Astrocyte of the spinal cord (primary cell): Measurements from ENCODE around the gene SIGLEC6.

ENCODE experiments used
- DNase-seq: peaks from one replicate; pipeline ENCODE4 v3.0.0; 2011; ENCODE audit warnings: low read depth, low spot score
- H3K4me3 ChIP-seq: 2 replicates; pipeline ENCODE4 v1.5.1; 2011; ENCODE audit warnings: low read depth, mild to moderate bottlenecking, low read length, moderate library complexity
- in situ Hi-C: cut with HindIII; loops from 2 replicates; pipeline ENCODE4 v1.10.0; 2017; ENCODE audit warnings: low sequenced_read_pairs
- TF ChIP-seq, protein P1 (sequence below): IDR thresholded peaks from 2 replicates; pipeline ENCODE4 v1.5.1; 2012; ENCODE audit warnings: low read depth, mild to moderate bottlenecking, low read length, inconsistent platforms

The SIGLEC6 gene

DNA sequence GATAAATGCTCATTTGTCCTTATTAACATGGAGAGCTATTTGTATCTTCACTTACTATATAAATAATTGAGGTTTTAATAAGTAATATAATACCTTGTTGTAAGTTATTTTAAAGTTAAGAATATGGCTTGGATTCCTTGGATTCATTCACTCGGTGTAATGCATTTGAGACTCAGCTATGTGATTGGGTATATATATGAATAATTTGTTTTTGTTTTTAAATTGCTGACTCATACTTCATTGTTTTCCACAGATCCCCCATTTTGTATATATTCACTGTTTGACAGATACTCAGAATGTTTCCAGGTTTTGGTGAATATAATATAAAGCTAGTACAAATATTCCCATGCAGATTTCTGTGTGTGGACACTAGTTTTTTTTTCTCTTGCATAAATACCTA lies 59.9 kb downstream of the SIGLEC6 start:
- TF ChIP-seq, protein P1, sequence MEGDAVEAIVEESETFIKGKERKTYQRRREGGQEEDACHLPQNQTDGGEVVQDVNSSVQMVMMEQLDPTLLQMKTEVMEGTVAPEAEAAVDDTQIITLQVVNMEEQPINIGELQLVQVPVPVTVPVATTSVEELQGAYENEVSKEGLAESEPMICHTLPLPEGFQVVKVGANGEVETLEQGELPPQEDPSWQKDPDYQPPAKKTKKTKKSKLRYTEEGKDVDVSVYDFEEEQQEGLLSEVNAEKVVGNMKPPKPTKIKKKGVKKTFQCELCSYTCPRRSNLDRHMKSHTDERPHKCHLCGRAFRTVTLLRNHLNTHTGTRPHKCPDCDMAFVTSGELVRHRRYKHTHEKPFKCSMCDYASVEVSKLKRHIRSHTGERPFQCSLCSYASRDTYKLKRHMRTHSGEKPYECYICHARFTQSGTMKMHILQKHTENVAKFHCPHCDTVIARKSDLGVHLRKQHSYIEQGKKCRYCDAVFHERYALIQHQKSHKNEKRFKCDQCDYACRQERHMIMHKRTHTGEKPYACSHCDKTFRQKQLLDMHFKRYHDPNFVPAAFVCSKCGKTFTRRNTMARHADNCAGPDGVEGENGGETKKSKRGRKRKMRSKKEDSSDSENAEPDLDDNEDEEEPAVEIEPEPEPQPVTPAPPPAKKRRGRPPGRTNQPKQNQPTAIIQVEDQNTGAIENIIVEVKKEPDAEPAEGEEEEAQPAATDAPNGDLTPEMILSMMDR = no peak
- in situ Hi-C loops = no loop called here
- H3K4me3 ChIP-seq = no peak overlapping the region
- no peak for DNase-seq

DNA sequence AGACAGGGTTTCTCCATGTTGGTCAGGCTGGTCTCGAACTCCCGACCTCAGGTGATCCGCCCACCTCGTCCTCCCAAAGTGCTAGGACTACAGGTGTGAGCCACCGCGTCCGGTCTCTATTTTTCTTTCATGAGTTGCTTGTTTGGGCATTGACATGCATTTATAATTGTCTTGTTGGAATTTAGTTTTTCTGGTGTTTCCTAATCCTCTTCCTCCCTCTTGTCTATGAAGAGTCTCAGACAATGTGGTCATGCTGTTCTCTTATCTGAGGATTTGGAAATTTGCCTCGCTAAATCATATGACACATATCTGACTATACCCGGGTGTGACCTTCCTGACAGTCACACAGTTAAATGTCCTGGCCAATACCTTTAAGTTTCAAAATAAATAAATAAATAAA lies 60.5 kb downstream of the SIGLEC6 start:
- TF ChIP-seq, protein P1 = no peak
- no peak overlapping the region for H3K4me3 ChIP-seq
- in situ Hi-C loops = no loop called here
- no peak for DNase-seq

DNA sequence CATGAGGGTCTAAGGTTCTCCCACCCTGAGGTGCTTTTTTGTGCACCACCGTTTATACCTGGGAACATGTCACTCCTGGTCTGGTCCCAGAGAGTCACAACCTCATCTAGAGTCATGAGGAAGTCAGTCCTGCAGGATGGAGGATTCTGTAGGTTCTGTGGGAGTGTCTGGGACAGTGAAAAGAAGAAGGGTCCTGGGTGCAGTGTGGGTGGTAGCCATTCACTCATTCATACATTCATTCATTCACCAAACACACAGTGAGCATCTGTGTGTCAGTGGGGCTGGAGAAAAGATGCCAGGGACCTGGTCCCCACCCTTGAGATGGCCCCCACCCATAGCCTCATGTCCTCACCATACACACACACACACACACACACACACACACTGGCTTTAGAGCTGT lies 61.8 kb downstream of the SIGLEC6 start:
- in situ Hi-C loops = no loop called here
- H3K4me3 ChIP-seq = no peak overlapping the region
- DNase-seq = no peak
- TF ChIP-seq, protein P1 = no peak

DNA sequence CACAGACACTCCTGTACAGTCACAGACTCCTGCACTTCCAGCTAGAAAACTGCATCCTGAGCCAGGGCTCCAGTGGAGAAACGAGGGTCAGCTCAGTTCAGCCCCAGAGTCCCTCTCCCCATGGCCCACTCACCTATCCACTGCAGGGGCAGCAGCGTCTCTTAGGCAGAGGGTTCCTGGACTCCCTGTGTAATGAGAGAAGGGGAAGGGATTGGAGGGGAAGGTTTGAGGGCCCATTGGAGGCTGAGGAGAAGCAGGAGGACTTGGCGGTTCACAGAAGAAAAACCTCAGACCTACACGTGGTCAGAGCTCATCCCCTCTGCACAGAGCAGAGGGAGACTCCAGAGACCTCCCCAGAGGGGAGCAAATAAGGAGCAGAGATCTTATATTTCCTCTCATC lies 62.3 kb downstream of the SIGLEC6 start:
- H3K4me3 ChIP-seq = no peak overlapping the region
- TF ChIP-seq, protein P1 = no peak
- in situ Hi-C loops = no loop called here
- no peak for DNase-seq

DNA sequence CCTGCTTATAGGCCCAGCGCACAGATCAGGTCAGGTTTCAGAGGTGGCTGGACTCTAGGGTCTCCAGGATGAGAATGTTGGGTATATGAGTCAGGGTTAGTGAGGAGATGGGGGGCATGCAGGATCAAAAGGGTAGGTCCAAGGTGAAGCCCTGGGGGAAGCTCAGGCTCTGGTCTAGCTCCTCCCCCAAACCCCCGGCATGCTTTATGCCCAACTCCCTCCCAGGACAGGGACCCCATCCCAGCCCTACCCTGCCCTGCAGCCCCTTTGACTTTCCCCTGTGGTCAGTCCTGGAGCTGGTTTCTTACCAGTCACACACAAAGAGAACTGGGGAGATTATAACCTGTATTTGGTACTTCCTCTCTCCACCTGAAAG lies 62.9 kb downstream of the SIGLEC6 start:
- TF ChIP-seq, protein P1 = no peak
- no peak for DNase-seq
- in situ Hi-C loops = no loop called here
- H3K4me3 ChIP-seq = no peak overlapping the region

DNA sequence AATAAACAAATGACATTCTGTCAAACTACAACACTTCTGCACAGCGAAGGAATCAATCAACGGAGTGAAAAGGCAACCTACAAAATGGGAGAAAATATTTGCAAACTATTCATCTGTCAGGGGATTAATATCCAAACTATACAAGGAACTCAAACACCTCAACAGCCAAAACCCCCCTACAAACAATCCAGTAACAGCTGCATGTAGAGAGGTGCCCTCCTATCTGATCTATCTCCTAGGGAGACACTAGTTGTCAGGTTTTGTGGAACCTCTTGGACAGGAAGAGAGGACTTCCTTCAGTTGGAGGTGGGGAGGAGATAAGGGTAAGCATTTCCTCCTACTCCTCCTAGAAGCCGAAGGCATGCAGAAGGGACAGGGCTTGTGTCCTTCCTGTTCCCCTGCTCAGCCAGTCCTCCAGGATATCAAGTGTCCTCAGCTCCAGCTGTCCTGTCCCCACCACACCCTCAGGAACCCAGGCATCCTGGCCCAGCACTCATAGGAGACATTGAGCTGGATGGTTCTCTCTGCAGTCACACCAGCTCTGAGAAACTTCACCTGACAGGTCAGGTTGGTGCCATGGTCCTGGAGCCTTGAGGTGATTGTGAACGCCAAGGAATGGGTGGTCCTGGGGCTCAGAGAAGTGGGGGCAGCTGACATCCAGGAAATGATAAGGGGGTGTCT lies 63.5 kb downstream of the SIGLEC6 start:
- in situ Hi-C loops = no loop called here
- no peak for DNase-seq
- H3K4me3 ChIP-seq = no peak overlapping the region
- TF ChIP-seq, protein P1 = no peak
